GM21367 (cell line): ENCODE results near the gene MAP1LC3C.

Experiments
- ATAC-seq: cut with Tn5 transposase; IDR thresholded peaks from one replicate; pipeline ENCODE4 v1.9.1; 2021; ENCODE audit not compliant: unreplicated experiment

MAP1LC3C gene

GRCh38 chr1:241999026-241999425, at the start of gene MAP1LC3C:
MAP1LC3C (minus strand) TSS chr1:241999098; CDS start chr1:241999008, 90 bp downstream.
- no peak for ATAC-seq

- ATAC-seq, result no peak
Measured at GRCh38 chr1:242043165-242043564, 44.3 kb upstream of the MAP1LC3C start.

- no peak for ATAC-seq
Measured at GRCh38 chr1:242034392-242034791, 35.5 kb upstream of the MAP1LC3C start.

- ATAC-seq, result no peak
Measured at GRCh38 chr1:242033447-242033846, 34.5 kb upstream of the MAP1LC3C start.

GRCh38 chr1:242030071-242030470, 31.2 kb upstream of the MAP1LC3C start:
- no peak for ATAC-seq

- ATAC-seq, result no peak
Measured at GRCh38 chr1:242025681-242026080, 26.8 kb upstream of the MAP1LC3C start.

GRCh38 chr1:242023805-242024204, 24.9 kb upstream of the MAP1LC3C start:
- ATAC-seq, result peak; percentile 59

- ATAC-seq, result no peak
Measured at GRCh38 chr1:242019018-242019417, 20.1 kb upstream of the MAP1LC3C start.

- peak; percentile 91 for ATAC-seq
Measured at GRCh38 chr1:242017580-242018233, 18.8 kb upstream of the MAP1LC3C start.

- no peak for ATAC-seq
Measured at GRCh38 chr1:242016479-242016878, 17.6 kb upstream of the MAP1LC3C start.

GRCh38 chr1:242011894-242012660, 13.2 kb upstream of the MAP1LC3C start:
- ATAC-seq, result no peak

GRCh38 chr1:242008826-242009495, 10.1 kb upstream of the MAP1LC3C start:
- ATAC-seq, result no peak

- ATAC-seq, result no peak
Measured at GRCh38 chr1:242006976-242007375, 8.1 kb upstream of the MAP1LC3C start.

- no peak for ATAC-seq
Measured at GRCh38 chr1:242005866-242006535, 7.1 kb upstream of the MAP1LC3C start.

- no peak for ATAC-seq
Measured at GRCh38 chr1:242004751-242005495, 6.0 kb upstream of the MAP1LC3C start.

GRCh38 chr1:242002510-242002909, 3.6 kb upstream of the MAP1LC3C start:
- no peak for ATAC-seq

- ATAC-seq, result no peak
Measured at GRCh38 chr1:242002072-242002471, 3.2 kb upstream of the MAP1LC3C start.

- ATAC-seq, result no peak
Measured at GRCh38 chr1:242000434-242000833, 1.5 kb upstream of the MAP1LC3C start.

GRCh38 chr1:241998412-241998921, 431 bp downstream of the MAP1LC3C start:
- ATAC-seq, result peak; percentile 92

GRCh38 chr1:241997401-241997998, 1.4 kb downstream of the MAP1LC3C start:
- no peak for ATAC-seq
